SJCRH30 (cell line): Measurements from ENCODE around the gene C1QA. TPM values are rescaled to one million over a fixed set of nuclear protein-coding genes. Genes with fewer than 3 reads are reported as not detected.

Experiments used
- DNase-seq, 2 experiments: peaks; one replicate each; pipeline ENCODE4 v3.0.0-alpha.2; 2015 to 2020
- H3K27ac ChIP-seq: fragments of 250-450 bp; sonication (Bioruptor Pico); 2 replicates; pipeline ENCODE4 v1.5.1; 2020; ENCODE audit warnings: mild to moderate bottlenecking, moderate library complexity
- H3K27me3 ChIP-seq: fragments of 250-450 bp; sonication (Bioruptor Pico); 2 replicates; pipeline ENCODE4 v1.5.1; 2020; ENCODE audit warnings: mild to moderate bottlenecking, moderate library complexity
- H3K36me3 ChIP-seq: fragments of 250-450 bp; sonication (Bioruptor Pico); 2 replicates; pipeline ENCODE4 v1.5.1; 2020; ENCODE audit warnings: mild to moderate bottlenecking, moderate library complexity
- H3K4me1 ChIP-seq: fragments of 250-450 bp; sonication (Bioruptor Pico); 2 replicates; pipeline ENCODE4 v1.5.1; 2020; ENCODE audit warnings: mild to moderate bottlenecking, moderate library complexity
- H3K4me3 ChIP-seq: fragments of 250-450 bp; sonication (Bioruptor Pico); 2 replicates; pipeline ENCODE4 v1.5.1; 2020; ENCODE audit warnings: mild to moderate bottlenecking, moderate library complexity
- H3K9me3 ChIP-seq: fragments of 250-450 bp; sonication (Bioruptor Pico); replicated peaks from 2 replicates; pipeline ENCODE4 v1.5.1; 2020; ENCODE audit warnings: mild to moderate bottlenecking, moderate library complexity
- total RNA-seq: library from RNA; depleted of rRNA; stranded (reverse); fragments of >200 nt; shearing (Covaris generic); gene quantifications from 2 replicates; pipeline ENCODE4 v1.2.3, GENCODE V29; 2014

Gene C1QA
- total RNA-seq, 1 experiment from 2014 or later: 0.08 TPM

GRCh38 chr1:22602060-22602740 lies 34.2 kb upstream of the C1QA start:
- H3K4me1 ChIP-seq: no peaks in the 10 kb centered on the region
- H3K9me3 ChIP-seq: no peaks in the 10 kb centered on the region
- no peak overlapping the region for H3K4me3 ChIP-seq
- peaks cover 12% of the 10 kb centered on the region for H3K27me3 ChIP-seq
- no peak for DNase-seq
- no peaks in the 10 kb centered on the region for H3K36me3 ChIP-seq
- H3K27ac ChIP-seq: no peak overlapping the region

GRCh38 chr1:22606161-22606560 lies 30.3 kb upstream of the C1QA start:
- Histone ChIP-seq H3K27ac (no peak overlapping the region), H3K4me1 (no peaks in the 10 kb centered on the region), H3K9me3 (no peaks in the 10 kb centered on the region), H3K27me3 (peaks cover 3% of the 10 kb centered on the region), H3K4me3 (no peak overlapping the region), H3K36me3 (no peaks in the 10 kb centered on the region)
- DNase-seq: no peak

- Histone ChIP-seq H3K4me1 (no peaks in the 10 kb centered on the region), H3K27ac (no peak overlapping the region), H3K36me3 (no peaks in the 10 kb centered on the region), H3K9me3 (no peaks in the 10 kb centered on the region), H3K4me3 (no peak overlapping the region), H3K27me3 (peaks cover 3% of the 10 kb centered on the region)
- no peak for DNase-seq
These were observed 29.3 kb upstream of the C1QA start for GRCh38 chr1:22607154-22607553.

- H3K27ac ChIP-seq: no peak overlapping the region
- no peaks in the 10 kb centered on the region for H3K36me3 ChIP-seq
- no peak overlapping the region for H3K4me3 ChIP-seq
- peaks cover 3% of the 10 kb centered on the region for H3K27me3 ChIP-seq
- no peaks in the 10 kb centered on the region for H3K9me3 ChIP-seq
- H3K4me1 ChIP-seq: no peaks in the 10 kb centered on the region
- no peak for DNase-seq
These were observed 28.1 kb upstream of the C1QA start for GRCh38 chr1:22608361-22608760.

- Histone ChIP-seq H3K4me3 (no peak overlapping the region), H3K27ac (no peak overlapping the region), H3K36me3 (no peaks in the 10 kb centered on the region), H3K27me3 (peaks cover 3% of the 10 kb centered on the region), H3K4me1 (no peaks in the 10 kb centered on the region), H3K9me3 (no peaks in the 10 kb centered on the region)
- DNase-seq: no peak
These were observed 27.1 kb upstream of the C1QA start for GRCh38 chr1:22609291-22609690.

- Histone ChIP-seq H3K9me3 (no peaks in the 10 kb centered on the region), H3K27me3 (peaks cover 10% of the 10 kb centered on the region), H3K4me3 (no peak overlapping the region), H3K27ac (no peak overlapping the region), H3K36me3 (no peaks in the 10 kb centered on the region), H3K4me1 (no peaks in the 10 kb centered on the region)
- peak; percentile 80 to 87 for DNase-seq
These were observed 24.9 kb upstream of the C1QA start for GRCh38 chr1:22611530-22611947.

GRCh38 chr1:22612671-22613571 lies 23.5 kb upstream of the C1QA start:
- no peaks in the 10 kb centered on the region for H3K9me3 ChIP-seq
- H3K36me3 ChIP-seq: no peaks in the 10 kb centered on the region
- H3K4me3 ChIP-seq: no peak overlapping the region
- peaks cover 21% of the 10 kb centered on the region for H3K27me3 ChIP-seq
- H3K4me1 ChIP-seq: no peaks in the 10 kb centered on the region
- DNase-seq: no peak
- no peak overlapping the region for H3K27ac ChIP-seq

GRCh38 chr1:22613572-22613918 lies 22.9 kb upstream of the C1QA start:
- no peak overlapping the region for H3K27ac ChIP-seq
- no peaks in the 10 kb centered on the region for H3K36me3 ChIP-seq
- H3K4me3 ChIP-seq: no peak overlapping the region
- H3K4me1 ChIP-seq: no peaks in the 10 kb centered on the region
- no peak for DNase-seq
- peaks cover 27% of the 10 kb centered on the region for H3K27me3 ChIP-seq
- no peaks in the 10 kb centered on the region for H3K9me3 ChIP-seq

- no peaks in the 10 kb centered on the region for H3K36me3 ChIP-seq
- no peak overlapping the region for H3K4me3 ChIP-seq
- no peak for DNase-seq
- peaks cover 30% of the 10 kb centered on the region for H3K27me3 ChIP-seq
- no peaks in the 10 kb centered on the region for H3K9me3 ChIP-seq
- no peak overlapping the region for H3K27ac ChIP-seq
- H3K4me1 ChIP-seq: no peaks in the 10 kb centered on the region
These were observed 22.5 kb upstream of the C1QA start for GRCh38 chr1:22613951-22614350.

- no peaks in the 10 kb centered on the region for H3K9me3 ChIP-seq
- H3K27ac ChIP-seq: no peak overlapping the region
- H3K4me1 ChIP-seq: no peaks in the 10 kb centered on the region
- no peak for DNase-seq
- H3K27me3 ChIP-seq: peaks cover 49% of the 10 kb centered on the region
- H3K4me3 ChIP-seq: no peak overlapping the region
- no peaks in the 10 kb centered on the region for H3K36me3 ChIP-seq
These were observed 20.5 kb upstream of the C1QA start for GRCh38 chr1:22615886-22616285.

GRCh38 chr1:22616571-22616970 lies 19.9 kb upstream of the C1QA start:
- DNase-seq: no peak
- no peaks in the 10 kb centered on the region for H3K36me3 ChIP-seq
- H3K27me3 ChIP-seq: peaks cover 53% of the 10 kb centered on the region

GRCh38 chr1:22618056-22618455 lies 18.4 kb upstream of the C1QA start:
- Histone ChIP-seq H3K27ac (no peak overlapping the region), H3K4me3 (no peak overlapping the region), H3K9me3 (no peaks in the 10 kb centered on the region), H3K4me1 (no peaks in the 10 kb centered on the region), H3K36me3 (no peaks in the 10 kb centered on the region), H3K27me3 (peaks cover 61% of the 10 kb centered on the region)
- peak; percentile 40 to 52 for DNase-seq

More at GRCh38 chr1:22616571-22616970, 19.9 kb upstream of the C1QA start:
- H3K9me3 ChIP-seq: no peaks in the 10 kb centered on the region
- H3K4me1 ChIP-seq: no peaks in the 10 kb centered on the region
- no peak overlapping the region for H3K4me3 ChIP-seq
- no peak overlapping the region for H3K27ac ChIP-seq

GRCh38 chr1:22619252-22619651 lies 17.2 kb upstream of the C1QA start:
- Histone ChIP-seq H3K4me1 (no peaks in the 10 kb centered on the region), H3K9me3 (no peaks in the 10 kb centered on the region), H3K27ac (no peak overlapping the region), H3K4me3 (no peak overlapping the region), H3K36me3 (no peaks in the 10 kb centered on the region), H3K27me3 (peaks cover 61% of the 10 kb centered on the region)
- no peak for DNase-seq

- peaks cover 61% of the 10 kb centered on the region for H3K27me3 ChIP-seq
- DNase-seq: no peak
- no peaks in the 10 kb centered on the region for H3K9me3 ChIP-seq
- no peaks in the 10 kb centered on the region for H3K36me3 ChIP-seq
- no peak overlapping the region for H3K27ac ChIP-seq
- H3K4me1 ChIP-seq: no peaks in the 10 kb centered on the region
- no peak overlapping the region for H3K4me3 ChIP-seq
These were observed 16.6 kb upstream of the C1QA start for GRCh38 chr1:22619798-22620197.

GRCh38 chr1:22621761-22622160 lies 14.7 kb upstream of the C1QA start:
- no peaks in the 10 kb centered on the region for H3K36me3 ChIP-seq
- H3K4me1 ChIP-seq: no peaks in the 10 kb centered on the region
- no peak overlapping the region for H3K4me3 ChIP-seq
- no peaks in the 10 kb centered on the region for H3K9me3 ChIP-seq
- DNase-seq: no peak
- peaks cover 52% of the 10 kb centered on the region for H3K27me3 ChIP-seq
- no peak overlapping the region for H3K27ac ChIP-seq
